Astrocyte (in vitro differentiated cells and primary cell): ENCODE data around the gene EFNA5. TPM values are rescaled to one million over a fixed set of nuclear protein-coding genes. Genes with fewer than 3 reads are reported as not detected.
"Not testable (repeated sequence)": the region's sequence is repeated elsewhere in the genome, so short reads cannot be mapped to it uniquely, and the experiment has no call there.

Source experiments
- DNase-seq: peaks from one replicate; pipeline ENCODE4 v3.0.0-alpha.2; 2010; ENCODE audit warnings: low read depth
- FAIRE-seq: peaks from 2 replicates; lab custom pipeline; 2011; peaks lifted over from hg19 to GRCh38; lab: Jason Lieb, UNC
- H2AFZ ChIP-seq: 2 replicates; pipeline ENCODE4 v1.6.0; 2012; ENCODE audit warnings: low read depth, low read length, inconsistent platforms
- H3K27ac ChIP-seq: 2 replicates; pipeline ENCODE4 v1.5.1; 2011; ENCODE audit warnings: low read depth, low read length, inconsistent platforms
- H3K27me3 ChIP-seq: 2 replicates; pipeline ENCODE4 v1.6.0; 2011; ENCODE audit warnings: low read length, inconsistent platforms; ENCODE audit not compliant: insufficient read depth
- H3K36me3 ChIP-seq: 2 replicates; pipeline ENCODE4 v1.5.1; 2011; ENCODE audit warnings: low read length, inconsistent platforms; ENCODE audit not compliant: insufficient read depth
- H3K4me1 ChIP-seq: 2 replicates; pipeline ENCODE4 v1.5.1; 2011; ENCODE audit warnings: low read length, inconsistent platforms; ENCODE audit not compliant: insufficient read depth
- H3K4me2 ChIP-seq: 2 replicates; pipeline ENCODE4 v1.6.0; 2012; ENCODE audit warnings: low read length, inconsistent platforms
- H3K4me3 ChIP-seq: 2 replicates; pipeline ENCODE4 v1.5.1; 2011; ENCODE audit warnings: low read depth, mild to moderate bottlenecking, low read length, inconsistent platforms; ENCODE audit not compliant: insufficient read depth
- H3K79me2 ChIP-seq: 2 replicates; pipeline ENCODE4 v1.6.0; 2012; ENCODE audit warnings: mild to moderate bottlenecking, low read length, inconsistent platforms; ENCODE audit not compliant: insufficient read depth
- H3K9ac ChIP-seq: 2 replicates; pipeline ENCODE4 v1.6.0; 2012; ENCODE audit warnings: mild to moderate bottlenecking, low read length, inconsistent platforms
- H3K9me3 ChIP-seq: 2 replicates; pipeline ENCODE4 v1.5.1; 2012; ENCODE audit warnings: low read depth, mild to moderate bottlenecking, low read length, inconsistent platforms; ENCODE audit not compliant: insufficient read depth
- H4K20me1 ChIP-seq: 2 replicates; pipeline ENCODE4 v1.6.0; 2012; ENCODE audit warnings: low read length, inconsistent platforms; ENCODE audit not compliant: insufficient read depth
- H3K27ac Mint-ChIP-seq: one replicate; pipeline ENCODE4 v1.8.0; 2021; ENCODE audit warnings: mild to moderate bottlenecking, mixed read lengths; ENCODE audit not compliant: unreplicated experiment
- H3K27me3 Mint-ChIP-seq: one replicate; pipeline ENCODE4 v1.8.0; 2021; ENCODE audit warnings: low read depth, mixed read lengths; ENCODE audit not compliant: unreplicated experiment
- H3K36me3 Mint-ChIP-seq: one replicate; pipeline ENCODE4 v1.8.0; 2021; ENCODE audit warnings: low read depth, mixed read lengths; ENCODE audit not compliant: unreplicated experiment
- H3K4me1 Mint-ChIP-seq: one replicate; pipeline ENCODE4 v1.8.0; 2021; ENCODE audit warnings: low read depth, mixed read lengths; ENCODE audit not compliant: unreplicated experiment
- H3K4me3 Mint-ChIP-seq: one replicate; pipeline ENCODE4 v1.8.0; 2021; ENCODE audit warnings: mild to moderate bottlenecking, moderate library complexity, mixed read lengths; ENCODE audit not compliant: unreplicated experiment
- H3K9me3 Mint-ChIP-seq: one replicate; pipeline ENCODE4 v1.8.0; 2021; ENCODE audit warnings: mild to moderate bottlenecking, mixed read lengths; ENCODE audit not compliant: unreplicated experiment
- EZH2 ChIP-seq: IDR thresholded peaks from 2 replicates; pipeline ENCODE4 v1.6.1; 2012; ENCODE audit warnings: mild to moderate bottlenecking, low read length, inconsistent platforms; ENCODE audit not compliant: insufficient read depth
- total RNA-seq: library from RNA; stranded (reverse); gene quantifications from 2 replicates; pipeline ENCODE4 v1.2.1, GENCODE V29; 2021
- TF ChIP-seq, protein P1 (sequence below): IDR thresholded peaks from 2 replicates; pipeline ENCODE4 v1.5.1; 2011; ENCODE audit warnings: low read depth, mild to moderate bottlenecking, inconsistent platforms, low read length, moderate library complexity; ENCODE audit not compliant: insufficient read depth

The EFNA5 gene
- total RNA-seq, 1 donor from 2014 or later = 59.3 TPM

DNA sequence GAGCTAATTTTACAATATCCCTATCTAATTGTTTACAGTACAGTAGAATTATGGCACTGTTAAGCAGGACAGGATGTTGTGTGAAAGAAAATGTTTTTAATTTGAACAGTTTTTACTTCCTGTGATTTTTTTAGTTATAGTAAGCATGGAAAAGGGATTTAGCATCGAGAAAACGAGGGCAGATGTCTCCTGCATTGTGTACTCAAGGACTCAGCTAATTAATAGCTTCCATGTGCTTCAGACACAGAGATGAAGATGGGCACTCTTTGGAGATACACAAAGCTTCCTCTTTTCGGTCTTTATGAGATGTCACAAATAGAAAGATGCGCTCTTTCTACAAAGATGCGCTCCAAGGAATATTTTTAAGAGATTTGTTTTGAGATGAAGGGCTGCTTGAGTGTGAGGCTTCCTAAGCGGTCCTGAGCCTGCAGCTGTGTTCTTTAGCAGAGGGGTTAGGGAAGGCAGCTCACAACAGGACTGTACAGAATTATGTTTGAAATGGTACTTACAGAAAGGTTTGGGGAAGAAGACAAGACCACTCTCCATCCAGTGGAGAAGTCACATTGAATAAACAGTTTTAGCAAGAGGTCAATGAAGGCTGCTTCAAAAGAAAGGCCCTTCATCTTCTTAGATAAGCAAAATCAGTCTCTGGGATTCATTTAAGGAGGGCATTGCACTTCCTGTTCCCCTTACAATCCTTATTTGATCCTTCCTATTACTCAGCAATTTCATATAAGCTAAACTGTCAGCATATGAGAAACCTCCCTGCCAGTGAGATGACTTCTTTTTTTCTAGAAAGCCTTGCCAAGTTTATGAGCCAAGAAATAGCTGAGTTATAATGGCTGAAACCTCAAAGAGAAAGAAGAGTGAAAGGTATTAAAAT, 311.5 kb downstream of the EFNA5 start:
- peak; percentile 51 for DNase-seq
- FAIRE-seq = no peak
- H3K9ac ChIP-seq = no peak overlapping the region
- Mint-ChIP-seq H3K27ac (no peak overlapping the region), H3K4me1 (peaks cover 6% of the 10 kb centered on the region), H3K27me3 (no peaks in the 10 kb centered on the region), H3K36me3 (no peaks in the 10 kb centered on the region), H3K4me3 (no peak overlapping the region), H3K9me3 (peaks cover 2% of the 10 kb centered on the region)
- no peaks in the 10 kb centered on the region for H3K9me3 ChIP-seq
- no peaks in the 10 kb centered on the region for H4K20me1 ChIP-seq
- H3K36me3 ChIP-seq = no peaks in the 10 kb centered on the region
- no peak overlapping the region for H3K4me3 ChIP-seq
- no peaks in the 10 kb centered on the region for H3K4me1 ChIP-seq
- H3K79me2 ChIP-seq = no peaks in the 10 kb centered on the region
- H3K27ac ChIP-seq = no peak overlapping the region
- H2AFZ ChIP-seq = no peak overlapping the region
- H3K27me3 ChIP-seq = no peaks in the 10 kb centered on the region
- no peak overlapping the region for H3K4me2 ChIP-seq
- no peak for TF ChIP-seq EZH2
- TF ChIP-seq, protein P1, sequence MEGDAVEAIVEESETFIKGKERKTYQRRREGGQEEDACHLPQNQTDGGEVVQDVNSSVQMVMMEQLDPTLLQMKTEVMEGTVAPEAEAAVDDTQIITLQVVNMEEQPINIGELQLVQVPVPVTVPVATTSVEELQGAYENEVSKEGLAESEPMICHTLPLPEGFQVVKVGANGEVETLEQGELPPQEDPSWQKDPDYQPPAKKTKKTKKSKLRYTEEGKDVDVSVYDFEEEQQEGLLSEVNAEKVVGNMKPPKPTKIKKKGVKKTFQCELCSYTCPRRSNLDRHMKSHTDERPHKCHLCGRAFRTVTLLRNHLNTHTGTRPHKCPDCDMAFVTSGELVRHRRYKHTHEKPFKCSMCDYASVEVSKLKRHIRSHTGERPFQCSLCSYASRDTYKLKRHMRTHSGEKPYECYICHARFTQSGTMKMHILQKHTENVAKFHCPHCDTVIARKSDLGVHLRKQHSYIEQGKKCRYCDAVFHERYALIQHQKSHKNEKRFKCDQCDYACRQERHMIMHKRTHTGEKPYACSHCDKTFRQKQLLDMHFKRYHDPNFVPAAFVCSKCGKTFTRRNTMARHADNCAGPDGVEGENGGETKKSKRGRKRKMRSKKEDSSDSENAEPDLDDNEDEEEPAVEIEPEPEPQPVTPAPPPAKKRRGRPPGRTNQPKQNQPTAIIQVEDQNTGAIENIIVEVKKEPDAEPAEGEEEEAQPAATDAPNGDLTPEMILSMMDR = no peak

DNA sequence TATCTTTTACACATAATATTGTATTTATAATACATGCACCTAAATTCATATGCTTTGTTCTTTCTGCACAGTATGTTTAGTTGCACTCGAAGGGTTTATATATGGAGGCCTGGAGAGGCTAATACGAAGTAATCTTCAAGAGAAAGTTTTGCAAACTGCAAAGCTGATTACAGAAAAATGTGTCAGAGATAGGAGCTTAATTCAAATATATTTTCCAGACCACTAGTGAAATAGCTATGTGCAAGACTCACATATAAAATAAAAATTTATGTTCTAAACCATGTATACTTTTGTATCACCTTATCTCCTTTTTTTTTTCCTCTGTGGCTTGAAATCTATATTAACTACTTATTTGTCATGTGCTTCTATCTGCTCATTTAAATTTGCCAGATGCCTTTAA, 313.8 kb downstream of the EFNA5 start:
- Mint-ChIP-seq H3K4me3 (no peak overlapping the region), H3K4me1 (peaks cover 6% of the 10 kb centered on the region), H3K36me3 (no peaks in the 10 kb centered on the region), H3K27me3 (no peaks in the 10 kb centered on the region), H3K27ac (no peak overlapping the region), H3K9me3 (no peaks in the 10 kb centered on the region)
- no peak for DNase-seq
- Histone ChIP-seq H3K4me2 (no peak overlapping the region), H3K36me3 (no peaks in the 10 kb centered on the region), H3K27ac (no peak overlapping the region), H3K79me2 (no peaks in the 10 kb centered on the region), H3K27me3 (no peaks in the 10 kb centered on the region), H4K20me1 (no peaks in the 10 kb centered on the region), H2AFZ (no peak overlapping the region), H3K4me1 (no peaks in the 10 kb centered on the region), H3K4me3 (no peak overlapping the region), H3K9me3 (no peaks in the 10 kb centered on the region), H3K9ac (no peak overlapping the region)
- FAIRE-seq = no peak
- no peak for TF ChIP-seq EZH2
- TF ChIP-seq, protein P1 = no peak

DNA sequence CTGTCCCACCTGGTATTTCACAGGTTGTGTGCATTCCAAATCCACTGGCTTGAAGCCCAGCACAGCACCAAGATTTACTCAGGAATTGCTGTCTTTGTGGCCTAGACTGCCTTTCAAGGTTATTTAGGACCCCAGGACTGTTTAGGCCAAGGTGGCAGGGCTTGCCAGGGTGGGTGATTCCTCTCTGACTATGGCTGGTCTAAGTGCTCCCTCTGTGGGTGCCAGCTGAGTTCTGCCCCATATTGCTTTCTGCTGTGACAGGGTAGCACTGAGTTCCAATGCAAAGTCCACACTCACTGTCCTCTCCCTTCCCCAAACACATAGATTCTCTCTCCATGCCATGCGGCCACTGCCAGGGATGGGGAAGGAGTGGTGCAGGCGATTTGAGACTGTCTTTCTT, 318.2 kb downstream of the EFNA5 start:
- Mint-ChIP-seq H3K4me3 (no peak overlapping the region), H3K27me3 (no peaks in the 10 kb centered on the region), H3K27ac (no peak overlapping the region), H3K36me3 (peaks cover 4% of the 10 kb centered on the region), H3K9me3 (peaks cover 2% of the 10 kb centered on the region), H3K4me1 (no peaks in the 10 kb centered on the region)
- no peaks in the 10 kb centered on the region for H4K20me1 ChIP-seq
- H3K4me3 ChIP-seq = no peak overlapping the region
- no peak overlapping the region for H3K9ac ChIP-seq
- no peak overlapping the region for H3K27ac ChIP-seq
- H3K4me2 ChIP-seq = no peak overlapping the region
- H3K4me1 ChIP-seq = no peaks in the 10 kb centered on the region
- no peaks in the 10 kb centered on the region for H3K9me3 ChIP-seq
- DNase-seq (no peak), FAIRE-seq (no peak)
- TF ChIP-seq, protein P1 = no peak
- no peak for TF ChIP-seq EZH2
- H3K36me3 ChIP-seq = no peaks in the 10 kb centered on the region
- no peaks in the 10 kb centered on the region for H3K27me3 ChIP-seq
- no peaks in the 10 kb centered on the region for H3K79me2 ChIP-seq
- no peak overlapping the region for H2AFZ ChIP-seq

DNA sequence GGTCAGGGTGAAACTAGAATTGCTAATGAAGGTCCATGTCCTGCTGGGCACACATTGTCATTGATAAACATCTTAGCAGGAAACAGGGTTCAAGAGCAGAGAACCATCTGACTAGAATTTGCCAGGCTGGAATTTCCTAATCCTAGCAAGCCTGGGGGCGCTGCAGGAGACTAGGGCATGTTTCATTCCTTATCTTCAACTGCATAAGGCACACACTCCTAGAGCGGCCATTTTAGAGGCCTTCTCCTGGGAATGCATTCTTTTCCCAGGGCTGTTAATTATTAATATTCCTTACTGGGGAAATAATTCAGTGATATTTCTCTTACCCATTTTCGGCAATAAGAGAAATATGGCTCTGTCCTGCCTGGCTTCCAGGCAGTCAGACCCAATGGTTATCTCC, 324.2 kb downstream of the EFNA5 start:
- not testable (repeated sequence) for H3K4me3 Mint-ChIP-seq, H3K27me3 Mint-ChIP-seq, H3K27ac Mint-ChIP-seq

More for the DNA sequence above, 324.2 kb downstream of the EFNA5 start:
- H2AFZ ChIP-seq, H3K4me2 ChIP-seq, FAIRE-seq, H3K4me1 Mint-ChIP-seq, H3K4me3 ChIP-seq, H3K36me3 ChIP-seq, H3K36me3 Mint-ChIP-seq, H3K79me2 ChIP-seq, H4K20me1 ChIP-seq, H3K9ac ChIP-seq, H3K27me3 ChIP-seq, DNase-seq, H3K4me1 ChIP-seq, H3K9me3 ChIP-seq, H3K27ac ChIP-seq: not testable (repeated sequence)
- peaks cover 18% of the 10 kb centered on the region for H3K9me3 Mint-ChIP-seq
